ENCODE measurements around the gene CBARP. TPM values are rescaled to one million over a fixed set of nuclear protein-coding genes. Genes with fewer than 3 reads are reported as not detected.

Gene CBARP
- total and polyA plus RNA-seq, 9 of the 15 experiments (the other 6 are each of a cell fraction or from before 2014, with no cell fraction given), result 0.03 to 8.9 (median 1.2) TPM; not detected in 1

DNA sequence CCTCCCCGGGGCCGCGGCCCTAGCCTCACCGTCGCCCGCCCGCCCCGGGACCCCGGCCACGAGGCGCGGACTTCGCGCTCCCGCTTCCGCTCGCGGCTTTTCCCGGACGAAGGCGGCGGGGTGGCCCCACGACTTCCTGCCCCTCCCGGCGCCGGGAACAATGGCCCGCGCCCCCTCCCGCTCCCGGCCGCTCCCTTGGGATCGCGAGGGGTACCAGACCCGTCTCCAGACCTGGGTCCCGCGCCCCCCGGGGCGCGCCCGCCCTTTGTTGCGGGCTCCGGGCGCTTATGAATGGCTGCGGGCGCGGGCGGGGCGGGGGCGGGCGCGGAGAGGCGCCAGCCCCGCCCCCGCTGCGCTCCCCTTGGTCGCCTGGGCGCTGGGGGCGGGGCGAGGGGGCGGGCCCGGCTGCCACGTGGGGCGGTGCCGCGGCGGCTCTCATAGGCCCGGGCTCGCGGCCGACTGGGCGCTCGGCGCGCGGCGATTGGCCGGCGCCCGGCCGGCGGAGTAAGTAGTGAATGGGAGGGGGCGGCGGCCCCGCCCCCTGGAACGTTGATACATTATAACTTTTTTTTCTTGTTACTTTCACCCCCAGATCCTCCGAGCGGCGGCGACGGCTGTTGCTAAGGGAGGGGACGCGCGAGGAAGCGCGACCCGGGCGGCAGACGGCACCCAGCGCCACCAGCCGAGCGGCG lies 11.6 kb upstream of the CBARP start (continued):
- TF ChIP-seq FUS (optimal IDR thresholded peaks at IDR 0.05; ENCODE audit: low read depth, low read length) (no peak), SMAD1 (IDR thresholded peaks at IDR 0.05; ENCODE audit: low read depth, low read length, partially characterized antibody) (no peak), ZNF764 (CRISPR knock-in tag; IDR thresholded peaks at IDR 0.05; ENCODE audit: low read depth) (no peak), ATF7 (IDR thresholded peaks at IDR 0.05) (0 out of 2 replicates have a peak, but pooled peaks have one; percentile 32), FOXP1 (CRISPR knock-in tag; IDR thresholded peaks at IDR 0.05) (peak; percentile 81; the same call in 1 of the 2 replicates), XRCC5 (IDR thresholded peaks at IDR 0.05; ENCODE audit: low read depth, low read length) (no peak), BRCA1 (IDR thresholded peaks at IDR 0.05) (no peak), BRCA1 (CRISPR knock-in tag; IDR thresholded peaks at IDR 0.05) (no peak), FOXJ3 (CRISPR knock-in tag; IDR thresholded peaks at IDR 0.05) (no peak), RNF2 (IDR thresholded peaks at IDR 0.05) (no peak), CREBBP (IDR thresholded peaks at IDR 0.05; ENCODE audit: low read depth, low read length) (no peak), TOE1 (IDR thresholded peaks at IDR 0.05; ENCODE audit: borderline replicate concordance) (no peak), TOE1 (CRISPR knock-in tag; IDR thresholded peaks at IDR 0.05; ENCODE audit: borderline replicate concordance, low read depth) (no peak), RFX1 (IDR thresholded peaks at IDR 0.05) (no peak), ZFP30 (CRISPR knock-in tag; IDR thresholded peaks at IDR 0.05; ENCODE audit: borderline replicate concordance) (no peak)
- TF ChIP-seq, protein P1, sequence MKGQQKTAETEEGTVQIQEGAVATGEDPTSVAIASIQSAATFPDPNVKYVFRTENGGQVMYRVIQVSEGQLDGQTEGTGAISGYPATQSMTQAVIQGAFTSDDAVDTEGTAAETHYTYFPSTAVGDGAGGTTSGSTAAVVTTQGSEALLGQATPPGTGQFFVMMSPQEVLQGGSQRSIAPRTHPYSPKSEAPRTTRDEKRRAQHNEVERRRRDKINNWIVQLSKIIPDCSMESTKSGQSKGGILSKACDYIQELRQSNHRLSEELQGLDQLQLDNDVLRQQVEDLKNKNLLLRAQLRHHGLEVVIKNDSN (CRISPR knock-in tag; IDR thresholded peaks at IDR 0.05), result no peak
- TF ChIP-seq, protein P2, sequence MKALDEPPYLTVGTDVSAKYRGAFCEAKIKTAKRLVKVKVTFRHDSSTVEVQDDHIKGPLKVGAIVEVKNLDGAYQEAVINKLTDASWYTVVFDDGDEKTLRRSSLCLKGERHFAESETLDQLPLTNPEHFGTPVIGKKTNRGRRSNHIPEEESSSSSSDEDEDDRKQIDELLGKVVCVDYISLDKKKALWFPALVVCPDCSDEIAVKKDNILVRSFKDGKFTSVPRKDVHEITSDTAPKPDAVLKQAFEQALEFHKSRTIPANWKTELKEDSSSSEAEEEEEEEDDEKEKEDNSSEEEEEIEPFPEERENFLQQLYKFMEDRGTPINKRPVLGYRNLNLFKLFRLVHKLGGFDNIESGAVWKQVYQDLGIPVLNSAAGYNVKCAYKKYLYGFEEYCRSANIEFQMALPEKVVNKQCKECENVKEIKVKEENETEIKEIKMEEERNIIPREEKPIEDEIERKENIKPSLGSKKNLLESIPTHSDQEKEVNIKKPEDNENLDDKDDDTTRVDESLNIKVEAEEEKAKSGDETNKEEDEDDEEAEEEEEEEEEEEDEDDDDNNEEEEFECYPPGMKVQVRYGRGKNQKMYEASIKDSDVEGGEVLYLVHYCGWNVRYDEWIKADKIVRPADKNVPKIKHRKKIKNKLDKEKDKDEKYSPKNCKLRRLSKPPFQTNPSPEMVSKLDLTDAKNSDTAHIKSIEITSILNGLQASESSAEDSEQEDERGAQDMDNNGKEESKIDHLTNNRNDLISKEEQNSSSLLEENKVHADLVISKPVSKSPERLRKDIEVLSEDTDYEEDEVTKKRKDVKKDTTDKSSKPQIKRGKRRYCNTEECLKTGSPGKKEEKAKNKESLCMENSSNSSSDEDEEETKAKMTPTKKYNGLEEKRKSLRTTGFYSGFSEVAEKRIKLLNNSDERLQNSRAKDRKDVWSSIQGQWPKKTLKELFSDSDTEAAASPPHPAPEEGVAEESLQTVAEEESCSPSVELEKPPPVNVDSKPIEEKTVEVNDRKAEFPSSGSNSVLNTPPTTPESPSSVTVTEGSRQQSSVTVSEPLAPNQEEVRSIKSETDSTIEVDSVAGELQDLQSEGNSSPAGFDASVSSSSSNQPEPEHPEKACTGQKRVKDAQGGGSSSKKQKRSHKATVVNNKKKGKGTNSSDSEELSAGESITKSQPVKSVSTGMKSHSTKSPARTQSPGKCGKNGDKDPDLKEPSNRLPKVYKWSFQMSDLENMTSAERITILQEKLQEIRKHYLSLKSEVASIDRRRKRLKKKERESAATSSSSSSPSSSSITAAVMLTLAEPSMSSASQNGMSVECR (CRISPR knock-in tag; IDR thresholded peaks at IDR 0.05), result peak; percentile 37
- TF ChIP-seq, protein P3, sequence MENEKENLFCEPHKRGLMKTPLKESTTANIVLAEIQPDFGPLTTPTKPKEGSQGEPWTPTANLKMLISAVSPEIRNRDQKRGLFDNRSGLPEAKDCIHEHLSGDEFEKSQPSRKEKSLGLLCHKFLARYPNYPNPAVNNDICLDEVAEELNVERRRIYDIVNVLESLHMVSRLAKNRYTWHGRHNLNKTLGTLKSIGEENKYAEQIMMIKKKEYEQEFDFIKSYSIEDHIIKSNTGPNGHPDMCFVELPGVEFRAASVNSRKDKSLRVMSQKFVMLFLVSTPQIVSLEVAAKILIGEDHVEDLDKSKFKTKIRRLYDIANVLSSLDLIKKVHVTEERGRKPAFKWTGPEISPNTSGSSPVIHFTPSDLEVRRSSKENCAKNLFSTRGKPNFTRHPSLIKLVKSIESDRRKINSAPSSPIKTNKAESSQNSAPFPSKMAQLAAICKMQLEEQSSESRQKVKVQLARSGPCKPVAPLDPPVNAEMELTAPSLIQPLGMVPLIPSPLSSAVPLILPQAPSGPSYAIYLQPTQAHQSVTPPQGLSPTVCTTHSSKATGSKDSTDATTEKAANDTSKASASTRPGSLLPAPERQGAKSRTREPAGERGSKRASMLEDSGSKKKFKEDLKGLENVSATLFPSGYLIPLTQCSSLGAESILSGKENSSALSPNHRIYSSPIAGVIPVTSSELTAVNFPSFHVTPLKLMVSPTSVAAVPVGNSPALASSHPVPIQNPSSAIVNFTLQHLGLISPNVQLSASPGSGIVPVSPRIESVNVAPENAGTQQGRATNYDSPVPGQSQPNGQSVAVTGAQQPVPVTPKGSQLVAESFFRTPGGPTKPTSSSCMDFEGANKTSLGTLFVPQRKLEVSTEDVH (IDR thresholded peaks at IDR 0.05; ENCODE audit: low read depth, partially characterized antibody), result no peak

Measured in K562 (cell line).